Prostate gland (tissue), 2 donors: ENCODE results near the gene SCAI. TPM values are rescaled to one million over a fixed set of nuclear protein-coding genes. Genes with fewer than 3 reads are reported as not detected.
"Not testable (repeated sequence)": the region's sequence is repeated elsewhere in the genome, so short reads cannot be mapped to it uniquely, and the experiment has no call there.

Experiments used
- DNase-seq: peaks from one replicate; pipeline ENCODE4 v3.0.0-alpha.2; 2019; ENCODE audit warnings: low spot score
- H3K27ac ChIP-seq, 2 donors: fragments of 200-600 bp; sonication (generic); 2 replicates each; pipeline ENCODE4 v1.5.1; 2017 to 2019
- H3K27me3 ChIP-seq: fragments of 200-600 bp; sonication (generic); replicated peaks from 2 replicates; pipeline ENCODE4 v1.5.1; 2019; ENCODE audit not compliant: insufficient read depth
- H3K36me3 ChIP-seq, 2 donors: fragments of 200-600 bp; sonication (generic); 1 replicate in 1 of 2; 2 replicates in 1 of 2; pipeline versions ENCODE4 v1.5.1 to v1.8.1; 2017 to 2019
- H3K4me1 ChIP-seq: fragments of 200-600 bp; sonication (generic); replicated peaks from 2 replicates; pipeline ENCODE4 v1.5.1; 2019
- H3K4me3 ChIP-seq, 2 donors: fragments of 200-600 bp; sonication (generic); 2 replicates each; pipeline ENCODE4 v1.5.1; 2017 to 2019
- H3K9me3 ChIP-seq: fragments of 200-600 bp; sonication (generic); 2 replicates; pipeline ENCODE4 v1.5.1; 2017
- CTCF ChIP-seq, 4 experiments: fragments of 200-600 bp in 2 of 4; fragments of 450-650 bp in 2 of 4; sonication (generic) in 2 of 4; IDR thresholded peaks; 1 replicate in 3 of 4; 2 replicates in 1 of 4; pipeline ENCODE4 v1.5.1; 2016 to 2019; ENCODE audit warnings: antibody characterized with exemption in 4 of 4, mild to moderate bottlenecking in 2 of 4, moderate library complexity in 2 of 4
- POLR2A ChIP-seq: fragments of 450-650 bp; IDR thresholded peaks from one replicate; pipeline ENCODE4 v1.6.1; 2016; ENCODE audit warnings: antibody characterized with exemption, mild to moderate bottlenecking
- POLR2AphosphoS5 ChIP-seq: sonication (generic); formaldehyde crosslinking; IDR thresholded peaks from one replicate; pipeline ENCODE4 v1.6.1; 2017; ENCODE audit warnings: antibody characterized with exemption
- WGBS: methylation state at CpG from one replicate; pipeline ENCODE4 v1.1.5; 2018; 5-methylcytosine and 5-hydroxymethylcytosine counted together
- intact Hi-C: fragments of 100-400 bp; cut with DNase I; formaldehyde crosslinking; loops from one replicate; pipeline ENCODE4 v1.14.2; 2022
- total RNA-seq, 2 donors: library from RNA; depleted of rRNA; stranded (reverse); fragments of >200 nt; gene quantifications; one replicate each; pipeline ENCODE4 v1.1.0, GENCODE V29; 2016

SCAI gene
- total RNA-seq, 2 donors from 2014 or later = 3.4 to 8.6 TPM

GRCh38 chr9:125024917-125025316, 118.4 kb downstream of the SCAI start:
- 31% methylated on average over 1 of the region's 1 CpG for WGBS
- no peaks in the 10 kb centered on the region for H3K4me1 ChIP-seq
- intact Hi-C loops = no loop called here

GRCh38 chr9:125021069-125021468, 122.3 kb downstream of the SCAI start:
- H3K27ac ChIP-seq = no peak overlapping the region

More at GRCh38 chr9:125024917-125025316, 118.4 kb downstream of the SCAI start:
- Histone ChIP-seq H3K4me3 (no peak overlapping the region), H3K9me3 (no peaks in the 10 kb centered on the region), H3K27me3 (no peaks in the 10 kb centered on the region), H3K27ac (no peak overlapping the region), H3K36me3 (no peaks in the 10 kb centered on the region)
- DNase-seq = no peak
- TF ChIP-seq POLR2A (no peak), CTCF (IDR thresholded peaks at IDR 0.05) (no peak), POLR2AphosphoS5 (no peak)

GRCh38 chr9:125015655-125016054, 127.7 kb downstream of the SCAI start:
- H3K9me3 ChIP-seq, H3K27me3 ChIP-seq, H3K4me3 ChIP-seq, H3K36me3 ChIP-seq, intact Hi-C loops, H3K4me1 ChIP-seq, DNase-seq, H3K27ac ChIP-seq: not testable (repeated sequence)
- WGBS = 96% methylated on average over 5 of the region's 5 CpGs

More at GRCh38 chr9:125021069-125021468, 122.3 kb downstream of the SCAI start:
- DNase-seq = no peak
- intact Hi-C loops = no loop called here
- Histone ChIP-seq H3K4me3 (no peak overlapping the region), H3K4me1 (no peaks in the 10 kb centered on the region), H3K27me3 (no peaks in the 10 kb centered on the region), H3K9me3 (no peaks in the 10 kb centered on the region), H3K36me3 (no peaks in the 10 kb centered on the region)
- WGBS = 95% methylated on average over 4 of the region's 4 CpGs
- no peak for TF ChIP-seq POLR2AphosphoS5
- TF ChIP-seq CTCF (IDR thresholded peaks at IDR 0.05) = no peak
- TF ChIP-seq POLR2A = no peak

- WGBS = 100% methylated on average over 2 of the region's 4 CpGs
- intact Hi-C loops, H3K36me3 ChIP-seq, H3K27ac ChIP-seq, H3K9me3 ChIP-seq, H3K4me1 ChIP-seq, H3K27me3 ChIP-seq, H3K4me3 ChIP-seq, DNase-seq: not testable (repeated sequence)
Measured at GRCh38 chr9:125012013-125012412, 131.3 kb downstream of the SCAI start.

- intact Hi-C loops = no loop called here
- no peaks in the 10 kb centered on the region for H3K36me3 ChIP-seq
- H3K27me3 ChIP-seq = no peaks in the 10 kb centered on the region
- 95% methylated on average over 2 of the region's 2 CpGs for WGBS
- H3K27ac ChIP-seq = no peak overlapping the region
- TF ChIP-seq POLR2A = no peak
- TF ChIP-seq CTCF (IDR thresholded peaks at IDR 0.05) = no peak
- TF ChIP-seq POLR2AphosphoS5 = no peak
- no peaks in the 10 kb centered on the region for H3K9me3 ChIP-seq
- H3K4me1 ChIP-seq = no peaks in the 10 kb centered on the region
- no peak for DNase-seq
- H3K4me3 ChIP-seq = no peak overlapping the region
Measured at GRCh38 chr9:125008599-125008998, 134.7 kb downstream of the SCAI start.

- Histone ChIP-seq H3K36me3 (no peaks in the 10 kb centered on the region), H3K27me3 (no peaks in the 10 kb centered on the region), H3K27ac (no peak overlapping the region), H3K4me1 (no peaks in the 10 kb centered on the region), H3K4me3 (no peak overlapping the region), H3K9me3 (no peaks in the 10 kb centered on the region)
- intact Hi-C loops = no loop called here
- TF ChIP-seq POLR2AphosphoS5 = no peak
- no peak for TF ChIP-seq POLR2A
- TF ChIP-seq CTCF (IDR thresholded peaks at IDR 0.05) = no peak
- DNase-seq = no peak
- WGBS = 73% methylated on average over 7 of the region's 7 CpGs
Measured at GRCh38 chr9:125003332-125003731, 140.0 kb downstream of the SCAI start.
